GM12801 (cell line): Measurements from ENCODE around the gene FAM193A.

Experiments
- TF ChIP-seq, protein P1 (sequence below): IDR thresholded peaks from one replicate; pipeline ENCODE4 v1.5.1; 2011; ENCODE audit warnings: control low read depth; ENCODE audit not compliant: insufficient read length; ENCODE audit errors: extremely low read depth

The FAM193A gene

DNA sequence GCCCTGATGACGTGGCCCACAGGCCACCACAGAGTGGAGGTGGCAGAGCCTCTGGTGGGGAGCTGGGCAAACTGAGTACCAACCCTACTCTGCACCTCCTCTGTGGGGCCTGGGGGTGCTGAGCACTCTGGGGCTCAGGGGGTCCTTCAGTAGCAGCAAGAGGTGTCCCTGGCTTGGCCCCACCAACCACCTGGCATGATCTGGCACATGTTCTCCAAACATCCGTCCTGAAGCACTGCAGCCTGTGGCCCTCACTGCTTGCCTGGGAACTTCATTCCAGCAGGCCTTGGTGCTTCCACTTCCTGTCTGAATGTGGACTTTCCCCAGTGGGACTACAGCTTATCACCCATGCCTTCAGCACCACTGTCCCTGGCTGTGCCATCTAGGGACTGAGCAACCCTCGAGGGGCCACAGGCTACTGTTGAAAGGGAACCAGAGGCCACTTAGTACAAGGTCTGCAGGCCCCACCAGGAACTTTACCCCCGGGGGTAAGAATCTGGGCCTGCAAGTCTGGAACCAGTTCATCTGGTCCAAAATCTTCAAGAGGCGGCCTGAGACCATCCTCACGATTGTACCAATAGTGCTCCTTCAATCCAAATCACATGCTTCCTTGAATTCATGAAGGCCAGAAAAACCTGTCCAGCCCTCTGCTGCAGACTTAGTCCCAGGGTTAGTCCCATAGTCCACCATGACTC, 206.5 kb downstream of the FAM193A start:
- TF ChIP-seq, protein P1, sequence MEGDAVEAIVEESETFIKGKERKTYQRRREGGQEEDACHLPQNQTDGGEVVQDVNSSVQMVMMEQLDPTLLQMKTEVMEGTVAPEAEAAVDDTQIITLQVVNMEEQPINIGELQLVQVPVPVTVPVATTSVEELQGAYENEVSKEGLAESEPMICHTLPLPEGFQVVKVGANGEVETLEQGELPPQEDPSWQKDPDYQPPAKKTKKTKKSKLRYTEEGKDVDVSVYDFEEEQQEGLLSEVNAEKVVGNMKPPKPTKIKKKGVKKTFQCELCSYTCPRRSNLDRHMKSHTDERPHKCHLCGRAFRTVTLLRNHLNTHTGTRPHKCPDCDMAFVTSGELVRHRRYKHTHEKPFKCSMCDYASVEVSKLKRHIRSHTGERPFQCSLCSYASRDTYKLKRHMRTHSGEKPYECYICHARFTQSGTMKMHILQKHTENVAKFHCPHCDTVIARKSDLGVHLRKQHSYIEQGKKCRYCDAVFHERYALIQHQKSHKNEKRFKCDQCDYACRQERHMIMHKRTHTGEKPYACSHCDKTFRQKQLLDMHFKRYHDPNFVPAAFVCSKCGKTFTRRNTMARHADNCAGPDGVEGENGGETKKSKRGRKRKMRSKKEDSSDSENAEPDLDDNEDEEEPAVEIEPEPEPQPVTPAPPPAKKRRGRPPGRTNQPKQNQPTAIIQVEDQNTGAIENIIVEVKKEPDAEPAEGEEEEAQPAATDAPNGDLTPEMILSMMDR: no peak

- TF ChIP-seq, protein P1: no peak
Measured at GRCh38 chr4:2743518-2744445, 207.3 kb downstream of the FAM193A start.

DNA sequence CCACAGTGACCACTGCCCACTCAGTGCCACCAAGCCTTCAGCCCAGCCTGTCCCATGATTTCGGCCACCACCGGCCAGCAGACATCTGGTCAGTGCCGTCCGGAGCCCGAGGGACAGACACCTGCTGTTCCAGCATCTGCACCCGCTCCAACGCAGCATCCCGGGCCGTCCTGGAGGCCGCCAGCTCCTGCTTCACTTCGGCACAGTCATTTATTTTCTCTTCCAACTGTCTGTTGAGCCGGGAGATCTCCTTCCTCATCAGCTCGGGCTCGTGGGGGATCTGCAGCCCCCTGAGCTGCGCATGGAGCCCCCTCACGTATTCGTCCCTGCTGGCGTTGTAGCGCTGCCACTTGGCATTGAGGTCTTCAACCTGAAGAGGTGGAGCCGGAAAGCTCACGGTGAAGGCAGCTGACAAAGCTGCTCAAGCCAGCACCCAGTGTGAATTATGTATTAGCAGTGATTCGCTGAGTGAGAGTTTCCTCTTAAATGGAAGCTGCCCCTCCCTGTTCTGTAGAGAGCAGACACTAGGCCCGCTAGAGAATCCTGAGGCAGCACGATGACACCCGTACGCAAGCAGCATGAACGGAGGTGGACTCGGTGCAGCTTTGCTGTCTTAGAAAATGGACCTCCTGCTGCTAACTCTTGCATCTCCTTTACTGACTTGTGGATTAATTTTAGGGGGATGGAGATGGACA, 208.3 kb downstream of the FAM193A start:
- TF ChIP-seq, protein P1: no peak

GRCh38 chr4:2745516-2745915, 209.1 kb downstream of the FAM193A start:
- TF ChIP-seq, protein P1: no peak

DNA sequence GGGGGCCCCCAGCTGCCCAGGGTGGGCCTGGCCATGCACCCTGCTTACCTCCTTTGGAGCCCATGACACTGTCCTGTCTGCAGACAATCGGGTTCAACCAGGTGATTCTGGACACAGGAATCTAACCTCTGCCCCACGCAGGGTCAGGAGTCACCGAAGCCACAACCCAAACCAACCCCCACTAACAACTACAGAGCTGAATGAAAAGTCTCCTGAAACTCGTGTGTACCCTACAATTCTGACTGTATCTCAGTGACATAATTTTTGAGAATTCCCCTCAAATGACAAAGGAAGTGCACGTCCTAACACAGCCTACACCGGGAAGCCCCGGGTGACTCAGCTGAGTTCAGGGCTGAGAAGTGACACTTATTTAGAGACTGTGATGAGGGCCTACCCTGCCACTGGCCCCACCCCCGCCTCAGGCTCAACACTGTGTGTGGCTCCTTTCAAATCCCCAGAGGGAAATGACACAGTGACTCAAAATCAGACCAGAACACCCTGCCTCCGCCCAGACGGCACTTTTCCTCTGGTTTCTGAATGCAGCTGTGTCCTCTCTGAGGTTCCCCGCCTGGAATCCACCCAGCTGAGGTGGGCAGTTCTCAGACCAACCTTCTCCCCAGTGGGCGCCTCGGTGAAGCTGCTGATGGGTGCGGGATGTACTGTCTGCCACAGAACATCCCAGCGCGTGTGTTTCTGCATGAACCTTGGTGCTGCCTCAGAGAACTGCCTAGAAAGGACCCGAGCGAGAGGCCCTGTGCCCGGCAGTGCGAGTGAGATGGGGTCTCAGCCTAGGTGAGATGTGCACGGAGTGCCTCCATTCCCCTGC, 209.7 kb downstream of the FAM193A start:
- TF ChIP-seq, protein P1: no peak

GRCh38 chr4:2746891-2747695, 210.6 kb downstream of the FAM193A start:
- TF ChIP-seq, protein P1: no peak
